CD4-positive, alpha-beta T cell treated with Interleukin-12 subunit alpha and Interleukin-12 subunit beta, for 1 hour (primary cell): ENCODE results near the gene EZR.
"Not testable (repeated sequence)": the region's sequence is repeated elsewhere in the genome, so short reads cannot be mapped to it uniquely, and the experiment has no call there.

Experiments
- DNase-seq: peaks from one replicate; pipeline ENCODE4 v3.0.0-alpha.2; 2020

Gene EZR

GRCh38 chr6:158793432-158793831 lies 25.7 kb downstream of the EZR start:
- DNase-seq, result peak; percentile 59

GRCh38 chr6:158792505-158792904 lies 26.7 kb downstream of the EZR start:
- not testable (repeated sequence) for DNase-seq

- DNase-seq, result no peak
These were observed 27.8 kb downstream of the EZR start for GRCh38 chr6:158791274-158791855.

- peak; percentile 74 for DNase-seq
These were observed 29.9 kb downstream of the EZR start for GRCh38 chr6:158789115-158789917.

- no peak for DNase-seq
These were observed 31.8 kb downstream of the EZR start for GRCh38 chr6:158787395-158787794.

GRCh38 chr6:158786645-158787304 lies 32.4 kb downstream of the EZR start:
- no peak for DNase-seq

GRCh38 chr6:158785036-158785435 lies 34.1 kb downstream of the EZR start:
- no peak for DNase-seq

GRCh38 chr6:158784505-158784904 lies 34.7 kb downstream of the EZR start:
- no peak for DNase-seq

GRCh38 chr6:158783851-158784250 lies 35.3 kb downstream of the EZR start:
- DNase-seq, result no peak

- DNase-seq, result no peak
These were observed 36.1 kb downstream of the EZR start for GRCh38 chr6:158783167-158783450.

- no peak for DNase-seq
These were observed 36.6 kb downstream of the EZR start for GRCh38 chr6:158782432-158783166.

GRCh38 chr6:158781692-158782373 lies 37.3 kb downstream of the EZR start:
- DNase-seq, result no peak

- DNase-seq, result no peak
These were observed 38.0 kb downstream of the EZR start for GRCh38 chr6:158780988-158781691.

- DNase-seq, result no peak
These were observed 38.8 kb downstream of the EZR start for GRCh38 chr6:158780246-158780884.

GRCh38 chr6:158778005-158778527 lies 41.1 kb downstream of the EZR start:
- DNase-seq, result no peak

- no peak for DNase-seq
These were observed 41.7 kb downstream of the EZR start for GRCh38 chr6:158777510-158777909.

GRCh38 chr6:158776737-158777136 lies 42.4 kb downstream of the EZR start:
- DNase-seq, result no peak

- DNase-seq, result no peak
These were observed 43.3 kb downstream of the EZR start for GRCh38 chr6:158775832-158776231.

GRCh38 chr6:158774717-158775449 lies 44.3 kb downstream of the EZR start:
- no peak for DNase-seq

GRCh38 chr6:158773581-158774449 lies 45.4 kb downstream of the EZR start:
- DNase-seq, result no peak
